ENCODE measurements around the gene ATP6V1B1. TPM values are rescaled to one million over a fixed set of nuclear protein-coding genes. Genes with fewer than 3 reads are reported as not detected.

ATP6V1B1 gene
- total and polyA plus RNA-seq, 2 of the 4 experiments (the other 2 are of a cell fraction), result 1.3 TPM; not detected in 1

GRCh38 chr2:70938586-70938950 is 2.9 kb downstream of the ATP6V1B1 start:
- dilution Hi-C loops (cut with HindIII; ENCODE audit: low sequenced_read_pairs, unreplicated experiment), result no loop called here
- no peak overlapping the region for H3K14ac ChIP-seq (replicated peaks; ENCODE audit: low read depth, low read length)
- no peak overlapping the region for H2BK5ac ChIP-seq (ENCODE audit: low read depth, low read length, poor library complexity, severe bottlenecking)
- H3K56ac ChIP-seq (ENCODE audit: extremely low read depth, insufficient read depth, low read length), result no peak overlapping the region
- ATAC-seq (ENCODE audit: low read depth), result no peak
- DNase-seq, result no peak
- no peaks in the 10 kb centered on the region; the same call in none of the 2 replicates for H4K20me1 ChIP-seq (ENCODE audit: insufficient read depth, low read length)
- H2AK5ac ChIP-seq (ENCODE audit: low read depth, low read length), result no peak overlapping the region
- H2BK15ac ChIP-seq (ENCODE audit: low read depth, low read length), result no peak overlapping the region
- BruUV-seq (replicated peaks), result no TSS peak
- CTCF ChIA-PET, result interaction anchor here (1.0 kb wide), 1 partner anchor 10 kb away, joined by 3 read pairs; no protein-coding TSS in a partner anchor
- no peak overlapping the region for H4K8ac ChIP-seq (ENCODE audit: low read depth in 2 of 2, low read length in 2 of 2)
- no peak overlapping the region for H4K5ac ChIP-seq (ENCODE audit: low read depth, low read length)
- no peak overlapping the region for H3K9ac ChIP-seq (ENCODE audit: low read depth, low read length)
- no peak overlapping the region for H2BK120ac ChIP-seq (ENCODE audit: low read depth, low read length)
- H3K27me3 ChIP-seq (ENCODE audit: control insufficient read depth, insufficient read depth, low read length), result peaks cover 3% of the 10 kb centered on the region; the same call in 1 of the 2 replicates
- in situ Hi-C loops (cut with MboI; ENCODE audit: low sequenced_read_pairs), result no loop called here
- H3K18ac ChIP-seq (ENCODE audit: low read depth, low read length), result no peak overlapping the region
- no peaks in the 10 kb centered on the region for H3K4me1 ChIP-seq (ENCODE audit: control insufficient read depth, insufficient read depth, low read length)
- H3K23ac ChIP-seq (ENCODE audit: low read depth, low read length), result no peak overlapping the region
- POLR2A ChIA-PET (ENCODE audit: unreplicated experiment), result no interaction called here
- no peak overlapping the region for H2AK9ac ChIP-seq (replicated peaks; ENCODE audit: low read depth, low read length, poor library complexity)
- H3K4me2 ChIP-seq (ENCODE audit: low read depth, low read length), result no peak overlapping the region
- no peaks in the 10 kb centered on the region for H3K79me1 ChIP-seq (ENCODE audit: low read depth in 1 of 2, low read length in 2 of 2)
- no peak overlapping the region for H2BK20ac ChIP-seq (ENCODE audit: low read depth, low read length)
- H3K36me3 ChIP-seq (ENCODE audit: control insufficient read depth, insufficient read depth, low read length), result no peaks in the 10 kb centered on the region
- no peak overlapping the region for H3K4me3 ChIP-seq (ENCODE audit: insufficient read depth, low read depth, low read length)
- H3K4ac ChIP-seq (ENCODE audit: low read depth, low read length), result no peak overlapping the region
- H3K9me1 ChIP-seq (ENCODE audit: insufficient read depth, low read length), result no peaks in the 10 kb centered on the region
- no peak for TF ChIP-seq MAZ (IDR thresholded peaks at IDR 0.05; ENCODE audit: borderline replicate concordance, low read depth, low read length)
- H2AFZ ChIP-seq (replicated peaks; ENCODE audit: low read length, poor library complexity), result no peak overlapping the region
- no peak overlapping the region for H3K27ac ChIP-seq (ENCODE audit: insufficient read depth, low read length)
- intact Hi-C loops (cut with micrococcal nuclease), result no loop called here
- no CpG with 5 or more reads among the region's 3 CpGs for WGBS, 2 experiments (ENCODE audit: extremely low coverage in 2 of 2, insufficient read length in 1 of 2)
- no peaks in the 10 kb centered on the region for H3K9me3 ChIP-seq (ENCODE audit: control insufficient read depth, insufficient read depth, low read length)
- H4K91ac ChIP-seq (ENCODE audit: insufficient read depth, low read depth, low read length), result no peak overlapping the region

Measured in IMR-90 (cell line).